ENCODE measurements around the gene PTGR1. TPM values are rescaled to one million over a fixed set of nuclear protein-coding genes. Genes with fewer than 3 reads are reported as not detected.

The PTGR1 gene
- total RNA-seq, 1 experiment from 2014 or later = 41.6 TPM

GRCh38 chr9:111615928-111616327 lies 16.5 kb upstream of the PTGR1 start:
- no peaks in the 10 kb centered on the region for H3K27me3 Mint-ChIP-seq (ENCODE audit: low read depth)
- no peak overlapping the region; the same call in 1 of the 2 replicates for H3K27ac Mint-ChIP-seq
- H3K9me3 Mint-ChIP-seq = peaks cover 4% of the 10 kb centered on the region; the same call in 1 of the 2 replicates
- ChIA-PET POLR2A (no interaction called here), CTCF (interaction anchor here (0.9 to 1.2 kb wide), 2 partner anchors 17 to 19 kb away, joined by 4 to 9 read pairs; no protein-coding TSS in a partner anchor)
- H3K4me3 Mint-ChIP-seq = no peak overlapping the region
- ATAC-seq (no peak), DNase-seq (ENCODE audit: low spot score) (no peak)
- H3K36me3 Mint-ChIP-seq = 0 out of 2 replicates have a peak, but pooled peaks cover 2% of the 10 kb centered on the region
- H3K4me1 Mint-ChIP-seq = peaks cover 8% of the 10 kb centered on the region
- TF ChIP-seq, protein P1, sequence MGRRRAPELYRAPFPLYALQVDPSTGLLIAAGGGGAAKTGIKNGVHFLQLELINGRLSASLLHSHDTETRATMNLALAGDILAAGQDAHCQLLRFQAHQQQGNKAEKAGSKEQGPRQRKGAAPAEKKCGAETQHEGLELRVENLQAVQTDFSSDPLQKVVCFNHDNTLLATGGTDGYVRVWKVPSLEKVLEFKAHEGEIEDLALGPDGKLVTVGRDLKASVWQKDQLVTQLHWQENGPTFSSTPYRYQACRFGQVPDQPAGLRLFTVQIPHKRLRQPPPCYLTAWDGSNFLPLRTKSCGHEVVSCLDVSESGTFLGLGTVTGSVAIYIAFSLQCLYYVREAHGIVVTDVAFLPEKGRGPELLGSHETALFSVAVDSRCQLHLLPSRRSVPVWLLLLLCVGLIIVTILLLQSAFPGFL (CRISPR knock-in tag; IDR thresholded peaks at IDR 0.05; ENCODE audit: borderline replicate concordance) = no peak
- TF ChIP-seq TP53 (CRISPR knock-in tag; IDR thresholded peaks at IDR 0.05) (no peak), OVOL2 (CRISPR knock-in tag; IDR thresholded peaks at IDR 0.05; ENCODE audit: borderline replicate concordance) (no peak), ARID4B (CRISPR knock-in tag; IDR thresholded peaks at IDR 0.05; ENCODE audit: borderline replicate concordance) (no peak), SOX15 (CRISPR knock-in tag; IDR thresholded peaks at IDR 0.05) (no peak), ZNF281 (CRISPR knock-in tag; IDR thresholded peaks at IDR 0.05) (no peak), GABPB1 (CRISPR knock-in tag; IDR thresholded peaks at IDR 0.05) (no peak)
- TF ChIP-seq, protein P2, sequence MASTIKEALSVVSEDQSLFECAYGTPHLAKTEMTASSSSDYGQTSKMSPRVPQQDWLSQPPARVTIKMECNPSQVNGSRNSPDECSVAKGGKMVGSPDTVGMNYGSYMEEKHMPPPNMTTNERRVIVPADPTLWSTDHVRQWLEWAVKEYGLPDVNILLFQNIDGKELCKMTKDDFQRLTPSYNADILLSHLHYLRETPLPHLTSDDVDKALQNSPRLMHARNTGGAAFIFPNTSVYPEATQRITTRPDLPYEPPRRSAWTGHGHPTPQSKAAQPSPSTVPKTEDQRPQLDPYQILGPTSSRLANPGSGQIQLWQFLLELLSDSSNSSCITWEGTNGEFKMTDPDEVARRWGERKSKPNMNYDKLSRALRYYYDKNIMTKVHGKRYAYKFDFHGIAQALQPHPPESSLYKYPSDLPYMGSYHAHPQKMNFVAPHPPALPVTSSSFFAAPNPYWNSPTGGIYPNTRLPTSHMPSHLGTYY (CRISPR knock-in tag; IDR thresholded peaks at IDR 0.05) = no peak
- TF ChIP-seq, protein P3, sequence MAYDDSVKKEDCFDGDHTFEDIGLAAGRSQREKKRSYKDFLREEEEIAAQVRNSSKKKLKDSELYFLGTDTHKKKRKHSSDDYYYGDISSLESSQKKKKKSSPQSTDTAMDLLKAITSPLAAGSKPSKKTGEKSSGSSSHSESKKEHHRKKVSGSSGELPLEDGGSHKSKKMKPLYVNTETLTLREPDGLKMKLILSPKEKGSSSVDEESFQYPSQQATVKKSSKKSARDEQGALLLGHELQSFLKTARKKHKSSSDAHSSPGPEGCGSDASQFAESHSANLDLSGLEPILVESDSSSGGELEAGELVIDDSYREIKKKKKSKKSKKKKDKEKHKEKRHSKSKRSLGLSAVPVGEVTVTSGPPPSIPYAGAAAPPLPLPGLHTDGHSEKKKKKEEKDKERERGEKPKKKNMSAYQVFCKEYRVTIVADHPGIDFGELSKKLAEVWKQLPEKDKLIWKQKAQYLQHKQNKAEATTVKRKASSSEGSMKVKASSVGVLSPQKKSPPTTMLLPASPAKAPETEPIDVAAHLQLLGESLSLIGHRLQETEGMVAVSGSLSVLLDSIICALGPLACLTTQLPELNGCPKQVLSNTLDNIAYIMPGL (CRISPR knock-in tag; IDR thresholded peaks at IDR 0.05) = no peak

- Mint-ChIP-seq H3K27ac (no peak overlapping the region), H3K4me1 (peaks cover 8% of the 10 kb centered on the region), H3K9me3 (peaks cover 4% of the 10 kb centered on the region; the same call in 1 of the 2 replicates), H3K27me3 (ENCODE audit: low read depth) (no peaks in the 10 kb centered on the region), H3K4me3 (no peak overlapping the region), H3K36me3 (0 out of 2 replicates have a peak, but pooled peaks cover 2% of the 10 kb centered on the region)
- POLR2A ChIA-PET = no interaction called here
- CTCF ChIA-PET = interaction anchor here (1.2 to 1.9 kb wide), 2 partner anchors 8 to 13 kb away, joined by 4 to 5 read pairs; no protein-coding TSS in a partner anchor
- ATAC-seq (no peak), DNase-seq (ENCODE audit: low spot score) (no peak)
- TF ChIP-seq E2F4 (CRISPR knock-in tag; IDR thresholded peaks at IDR 0.05; ENCODE audit: borderline replicate concordance, low read depth) (no peak), FOXJ3 (CRISPR knock-in tag; IDR thresholded peaks at IDR 0.05; ENCODE audit: borderline replicate concordance) (no peak), USF2 (CRISPR knock-in tag; IDR thresholded peaks at IDR 0.05) (no peak), CBFB (CRISPR knock-in tag; IDR thresholded peaks at IDR 0.05; ENCODE audit: low read depth) (no peak), ZMAT4 (CRISPR knock-in tag; IDR thresholded peaks at IDR 0.05) (no peak), KAT7 (CRISPR knock-in tag; IDR thresholded peaks at IDR 0.05; ENCODE audit: borderline replicate concordance) (no peak), ESRRA (CRISPR knock-in tag; IDR thresholded peaks at IDR 0.05; ENCODE audit: borderline replicate concordance) (no peak), ZNF416 (CRISPR knock-in tag; IDR thresholded peaks at IDR 0.05) (no peak), ETV6 (CRISPR knock-in tag; IDR thresholded peaks at IDR 0.05) (no peak)
- TF ChIP-seq, protein P4, sequence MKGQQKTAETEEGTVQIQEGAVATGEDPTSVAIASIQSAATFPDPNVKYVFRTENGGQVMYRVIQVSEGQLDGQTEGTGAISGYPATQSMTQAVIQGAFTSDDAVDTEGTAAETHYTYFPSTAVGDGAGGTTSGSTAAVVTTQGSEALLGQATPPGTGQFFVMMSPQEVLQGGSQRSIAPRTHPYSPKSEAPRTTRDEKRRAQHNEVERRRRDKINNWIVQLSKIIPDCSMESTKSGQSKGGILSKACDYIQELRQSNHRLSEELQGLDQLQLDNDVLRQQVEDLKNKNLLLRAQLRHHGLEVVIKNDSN (CRISPR knock-in tag; IDR thresholded peaks at IDR 0.05) = no peak
These were observed 14.1 kb upstream of the PTGR1 start for GRCh38 chr9:111613436-111614040.

All from WTC11 (cell line).